Measurements from ENCODE around the gene VPS45.

- TF ChIP-seq ZNF138 (tag by site-specific recombination; IDR thresholded peaks at IDR 0.05; ENCODE audit: borderline replicate concordance), result no peak
- TF ChIP-seq ZNF350 (tag by site-specific recombination; IDR thresholded peaks at IDR 0.05), result no peak
- TF ChIP-seq CTCF (tag by site-specific recombination; IDR thresholded peaks at IDR 0.05), result no peak
- TF ChIP-seq ZNF302 (tag by site-specific recombination; IDR thresholded peaks at IDR 0.05; ENCODE audit: low read depth), result no peak
- TF ChIP-seq ZBTB10 (tag by site-specific recombination; IDR thresholded peaks at IDR 0.05), result no peak
- TF ChIP-seq ZNF24 (tag by site-specific recombination; IDR thresholded peaks at IDR 0.05), result no peak
- no peak for TF ChIP-seq ZNF239 (tag by site-specific recombination; IDR thresholded peaks at IDR 0.05)
- no peak for TF ChIP-seq ZBTB11 (tag by site-specific recombination; conservative IDR thresholded peaks at IDR 0.05; ENCODE audit: low read depth)
- TF ChIP-seq MYNN (tag by site-specific recombination; IDR thresholded peaks at IDR 0.05; ENCODE audit: borderline replicate concordance), result no peak
- no peak for TF ChIP-seq RBAK (tag by site-specific recombination; IDR thresholded peaks at IDR 0.05)
- TF ChIP-seq ZNF175 (tag by site-specific recombination; IDR thresholded peaks at IDR 0.05), result no peak
- no peak for TF ChIP-seq ZNF785 (tag by site-specific recombination; IDR thresholded peaks at IDR 0.05)
- no peak for TF ChIP-seq ZNF354C (tag by site-specific recombination; IDR thresholded peaks at IDR 0.05; ENCODE audit: borderline replicate concordance, low read depth)
These were observed 60.3 kb downstream of the VPS45 start for GRCh38 chr1:150127868-150128267.
